Measurements from ENCODE around the gene ELFN2. TPM values are rescaled to one million over a fixed set of nuclear protein-coding genes. Genes with fewer than 3 reads are reported as not detected.

ELFN2 gene
- not detected for total RNA-seq

- DNase-seq (ENCODE audit: low spot score in 2 of 2) = no peak
- peak within 1 kb of the TSS; percentile 32 to 74 (median 54) for H3K4me3 ChIP-seq
- no peaks in the 10 kb centered on the region for H3K9me3 ChIP-seq
- peaks cover 3 to 4% of the 10 kb centered on the region in 2 donors for H3K4me1 ChIP-seq
- no peaks in the 10 kb centered on the region for H3K36me3 ChIP-seq
- peaks cover 7 to 75% of the 10 kb centered on the region in 2 donors for H3K27me3 ChIP-seq
- TF ChIP-seq POLR2AphosphoS5 (IDR thresholded peaks at IDR 0.05) (no peak), CTCF (IDR thresholded peaks at IDR 0.05) (no peak), POLR2A (IDR thresholded peaks at IDR 0.05) (no peak)
- intact Hi-C loops (cut with DNase I; ENCODE audit: low total_unique reads) = no loop called here
- no peak within 1 kb of the TSS for H3K27ac ChIP-seq
These were observed at the start of gene ELFN2 for GRCh38 chr22:37427135-37427710. Gene ELFN2, minus strand, starts transcription at chr22:37427479. Its CDS starts 51,945 bp downstream, at chr22:37375534.

GRCh38 chr22:37476389-37477329 lies 49.4 kb upstream of the ELFN2 start:
- H3K27ac ChIP-seq = no peak overlapping the region
- H3K4me1 ChIP-seq = no peaks in the 10 kb centered on the region
- no peaks in the 10 kb centered on the region for H3K36me3 ChIP-seq
- intact Hi-C loops (cut with DNase I; ENCODE audit: low total_unique reads) = no loop called here
- DNase-seq (ENCODE audit: low spot score in 2 of 2) = no peak
- no peaks in the 10 kb centered on the region for H3K9me3 ChIP-seq
- peaks cover 0 to 4% of the 10 kb centered on the region in 2 donors for H3K27me3 ChIP-seq
- H3K4me3 ChIP-seq = no peak overlapping the region
- TF ChIP-seq CTCF (IDR thresholded peaks at IDR 0.05) (no peak), POLR2A (IDR thresholded peaks at IDR 0.05) (no peak), POLR2AphosphoS5 (IDR thresholded peaks at IDR 0.05) (no peak)

GRCh38 chr22:37474447-37475090 lies 47.3 kb upstream of the ELFN2 start:
- Histone ChIP-seq H3K9me3 (no peaks in the 10 kb centered on the region), H3K27me3 (peaks cover 0 to 4% of the 10 kb centered on the region in 2 donors), H3K27ac (no peak overlapping the region), H3K36me3 (no peaks in the 10 kb centered on the region), H3K4me3 (no peak overlapping the region), H3K4me1 (no peaks in the 10 kb centered on the region)
- intact Hi-C loops (cut with DNase I; ENCODE audit: low total_unique reads) = no loop called here
- DNase-seq (ENCODE audit: low spot score in 2 of 2) = no peak
- TF ChIP-seq CTCF (IDR thresholded peaks at IDR 0.05) (no peak), POLR2A (IDR thresholded peaks at IDR 0.05) (no peak), POLR2AphosphoS5 (IDR thresholded peaks at IDR 0.05) (no peak)

- H3K4me3 ChIP-seq = no peak overlapping the region
- no peak for TF ChIP-seq CTCF (IDR thresholded peaks at IDR 0.05)
- no peak for TF ChIP-seq POLR2A (IDR thresholded peaks at IDR 0.05)
- no peak for TF ChIP-seq POLR2AphosphoS5 (IDR thresholded peaks at IDR 0.05)
- DNase-seq (ENCODE audit: low spot score in 2 of 2) = no peak
- peaks cover 0 to 4% of the 10 kb centered on the region in 2 donors for H3K27me3 ChIP-seq
- intact Hi-C loops (cut with DNase I; ENCODE audit: low total_unique reads) = no loop called here
- no peaks in the 10 kb centered on the region for H3K36me3 ChIP-seq
- no peak overlapping the region for H3K27ac ChIP-seq
- H3K4me1 ChIP-seq = no peaks in the 10 kb centered on the region
- no peaks in the 10 kb centered on the region for H3K9me3 ChIP-seq
These were observed 46.2 kb upstream of the ELFN2 start for GRCh38 chr22:37473437-37473946.

All from breast epithelium (tissue), 4 donors.